ENCODE measurements around the gene SNRNP200.

The SNRNP200 gene

GRCh38 chr2:96251721-96252292 is 53.5 kb downstream of the SNRNP200 start:
- no peak for DNase-seq (ENCODE audit: low read depth)

- DNase-seq (ENCODE audit: low read depth): no peak
Measured at GRCh38 chr2:96250188-96250587, 55.2 kb downstream of the SNRNP200 start.

- no peak for DNase-seq (ENCODE audit: low read depth)
Measured at GRCh38 chr2:96249654-96250053, 55.7 kb downstream of the SNRNP200 start.

- DNase-seq (ENCODE audit: low read depth): no peak
Measured at GRCh38 chr2:96248624-96249023, 56.7 kb downstream of the SNRNP200 start.

- DNase-seq (ENCODE audit: low read depth): no peak
Measured at GRCh38 chr2:96247896-96248295, 57.5 kb downstream of the SNRNP200 start.

GRCh38 chr2:96247009-96247408 is 58.3 kb downstream of the SNRNP200 start:
- no peak for DNase-seq (ENCODE audit: low read depth)

GRCh38 chr2:96245609-96246390 is 59.5 kb downstream of the SNRNP200 start:
- DNase-seq (ENCODE audit: low read depth): no peak

- no peak for DNase-seq (ENCODE audit: low read depth)
Measured at GRCh38 chr2:96243843-96244242, 61.5 kb downstream of the SNRNP200 start.

- DNase-seq (ENCODE audit: low read depth): peak; percentile 13
Measured at GRCh38 chr2:96241900-96242611, 63.3 kb downstream of the SNRNP200 start.

- DNase-seq (ENCODE audit: low read depth): no peak
Measured at GRCh38 chr2:96241227-96241626, 64.1 kb downstream of the SNRNP200 start.

GRCh38 chr2:96240341-96241038 is 64.9 kb downstream of the SNRNP200 start:
- DNase-seq (ENCODE audit: low read depth): no peak

- no peak for DNase-seq (ENCODE audit: low read depth)
Measured at GRCh38 chr2:96239745-96240264, 65.5 kb downstream of the SNRNP200 start.

GRCh38 chr2:96239091-96239490 is 66.3 kb downstream of the SNRNP200 start:
- no peak for DNase-seq (ENCODE audit: low read depth)

GRCh38 chr2:96238266-96238665 is 67.1 kb downstream of the SNRNP200 start:
- DNase-seq (ENCODE audit: low read depth): no peak

GRCh38 chr2:96236882-96237281 is 68.5 kb downstream of the SNRNP200 start:
- no peak for DNase-seq (ENCODE audit: low read depth)

GRCh38 chr2:96233880-96234316 is 71.4 kb downstream of the SNRNP200 start:
- DNase-seq (ENCODE audit: low read depth): no peak

- no peak for DNase-seq (ENCODE audit: low read depth)
Measured at GRCh38 chr2:96233436-96233835, 71.9 kb downstream of the SNRNP200 start.

- no peak for DNase-seq (ENCODE audit: low read depth)
Measured at GRCh38 chr2:96231316-96231715, 74.0 kb downstream of the SNRNP200 start.

GRCh38 chr2:96225016-96225533 is 80.3 kb downstream of the SNRNP200 start:
- no peak for DNase-seq (ENCODE audit: low read depth)

Measured in activated T-helper 9 cell treated with anti-CD3 and anti-CD28 coated beads, Interleukin-2, amount 50 U/mL, for 16 hours (primary cell).